ENCODE data around the gene CAPN7. TPM values are rescaled to one million over a fixed set of nuclear protein-coding genes. Genes with fewer than 3 reads are reported as not detected.
A peak's percentile ranks its signal among the peaks of the same experiment; 100 is the strongest.

CAPN7 gene
- total RNA-seq, 1 donor from 2014 or later = 57.7 TPM

- peaks cover 2% of the 10 kb centered on the region for H3K9me3 Mint-ChIP-seq
- no peak for DNase-seq (ENCODE audit: low spot score)
- no peak overlapping the region for H3K27ac Mint-ChIP-seq
Observed at GRCh38 chr3:15272426-15273196, 66.6 kb downstream of the CAPN7 start.

DNA sequence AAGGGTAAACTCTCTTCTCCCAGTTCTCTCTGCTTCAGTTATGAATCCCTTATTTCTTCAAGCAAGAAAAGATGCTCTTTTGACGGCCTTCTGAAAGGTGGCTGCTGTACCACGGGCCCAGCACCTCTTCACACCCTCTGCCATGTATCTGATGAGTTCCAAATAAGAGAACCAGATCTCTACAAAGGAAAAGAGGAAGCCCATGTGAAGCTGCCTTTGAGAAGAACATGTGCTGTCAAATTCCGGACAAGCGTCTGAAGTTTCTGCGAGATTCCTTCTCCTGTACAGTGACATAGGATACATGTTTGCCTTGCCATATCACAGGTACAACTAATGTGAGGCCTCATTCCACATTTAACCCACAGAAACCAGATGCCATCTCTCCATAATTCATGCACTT is 67.2 kb downstream of the CAPN7 start:
- H3K27ac ChIP-seq = no peak overlapping the region
- H3K4me1 ChIP-seq = peaks cover 12% of the 10 kb centered on the region
- Mint-ChIP-seq H3K4me3 (peak overlapping the region; percentile 41), H3K4me1 (peaks cover 15% of the 10 kb centered on the region), H3K9me3 (peaks cover 2% of the 10 kb centered on the region), H3K36me3 (no peaks in the 10 kb centered on the region), H3K27me3 (ENCODE audit: insufficient read depth, low read depth) (peaks cover 4% of the 10 kb centered on the region), H3K27ac (no peak overlapping the region)
- H4K20me1 ChIP-seq (ENCODE audit: low read depth) = peaks cover 5% of the 10 kb centered on the region
- no peak overlapping the region for H3K4me2 ChIP-seq
- DNase-seq (ENCODE audit: low spot score) = no peak
- H3K27me3 ChIP-seq = no peaks in the 10 kb centered on the region
- H2AFZ ChIP-seq (replicated peaks) = no peak overlapping the region
- H3K36me3 ChIP-seq = no peaks in the 10 kb centered on the region
- H3K4me3 ChIP-seq = no peak overlapping the region
- no peaks in the 10 kb centered on the region for H3F3A ChIP-seq (ENCODE audit: low read depth)
- no peak overlapping the region for H3K9ac ChIP-seq
- H3K79me2 ChIP-seq (ENCODE audit: low read depth) = no peaks in the 10 kb centered on the region
- no peak for TF ChIP-seq CTCF (IDR thresholded peaks at IDR 0.05)
- TF ChIP-seq EZH2phosphoT487 (IDR thresholded peaks at IDR 0.05) = no peak
- TF ChIP-seq EZH2 (IDR thresholded peaks at IDR 0.05) = no peak
- H3K9me3 ChIP-seq (ENCODE audit: low read depth) = no peaks in the 10 kb centered on the region

More at GRCh38 chr3:15272426-15273196, 66.6 kb downstream of the CAPN7 start:
- H3K4me1 ChIP-seq = peaks cover 6% of the 10 kb centered on the region
- Mint-ChIP-seq H3K27me3 (ENCODE audit: insufficient read depth, low read depth) (peaks cover 4% of the 10 kb centered on the region), H3K4me3 (no peak overlapping the region), H3K36me3 (no peaks in the 10 kb centered on the region), H3K4me1 (peaks cover 9% of the 10 kb centered on the region)
- H4K20me1 ChIP-seq (ENCODE audit: low read depth) = no peaks in the 10 kb centered on the region
- H3K9ac ChIP-seq = no peak overlapping the region
- H3K27me3 ChIP-seq = no peaks in the 10 kb centered on the region
- TF ChIP-seq CTCF (IDR thresholded peaks at IDR 0.05) = peak; percentile 19
- TF ChIP-seq EZH2 (IDR thresholded peaks at IDR 0.05) = no peak
- H3K27ac ChIP-seq = no peak overlapping the region
- H3K36me3 ChIP-seq = no peaks in the 10 kb centered on the region
- H3K4me2 ChIP-seq = no peak overlapping the region
- no peak overlapping the region for H2AFZ ChIP-seq (replicated peaks)
- no peak overlapping the region for H3K4me3 ChIP-seq
- H3K9me3 ChIP-seq (ENCODE audit: low read depth) = no peaks in the 10 kb centered on the region
- H3F3A ChIP-seq (ENCODE audit: low read depth) = no peaks in the 10 kb centered on the region
- H3K79me2 ChIP-seq (ENCODE audit: low read depth) = no peaks in the 10 kb centered on the region

DNA sequence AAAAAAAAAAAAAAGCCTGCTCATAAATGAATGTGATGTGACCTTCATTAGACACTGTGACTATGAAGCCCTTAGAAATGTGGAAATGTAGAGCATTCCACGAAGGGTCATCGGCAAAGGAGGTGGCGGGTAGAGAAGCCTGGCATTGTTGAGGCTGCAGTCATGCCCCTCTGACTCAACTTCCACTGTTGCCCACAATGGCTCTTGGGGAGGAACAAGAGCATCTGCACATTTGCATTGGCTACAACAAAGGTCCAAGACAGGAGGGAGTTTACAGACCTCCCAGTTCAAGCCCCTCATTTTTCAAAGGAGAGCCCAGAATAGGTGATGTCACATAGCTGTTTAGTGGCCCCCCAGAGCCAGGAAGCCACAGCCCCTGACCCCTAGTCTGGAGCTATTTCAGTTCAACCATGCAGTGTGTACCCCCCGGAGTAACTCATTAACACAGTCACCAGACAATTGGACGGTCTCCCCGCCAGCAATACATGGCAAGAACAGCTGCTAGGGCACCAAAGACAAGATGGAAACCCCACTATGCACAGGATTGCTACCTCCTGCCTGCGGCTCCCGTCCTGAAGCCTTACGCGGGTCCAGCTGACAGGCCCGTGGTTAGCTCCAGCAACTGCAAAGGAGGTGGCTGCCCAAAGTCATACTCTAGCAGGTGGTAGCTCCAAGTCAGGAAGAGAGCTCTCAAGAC is 70.1 kb downstream of the CAPN7 start:
- Mint-ChIP-seq H3K4me1 (peaks cover 35% of the 10 kb centered on the region), H3K27me3 (ENCODE audit: insufficient read depth, low read depth) (no peaks in the 10 kb centered on the region), H3K27ac (no peak overlapping the region), H3K9me3 (peaks cover 2% of the 10 kb centered on the region), H3K4me3 (no peak overlapping the region), H3K36me3 (no peaks in the 10 kb centered on the region)
- Histone ChIP-seq H3K9me3 (ENCODE audit: low read depth) (no peaks in the 10 kb centered on the region), H3K27me3 (no peaks in the 10 kb centered on the region), H4K20me1 (ENCODE audit: low read depth) (peaks cover 5% of the 10 kb centered on the region), H3K9ac (no peak overlapping the region), H3K79me2 (ENCODE audit: low read depth) (no peaks in the 10 kb centered on the region), H3F3A (ENCODE audit: low read depth) (peaks cover 8% of the 10 kb centered on the region), H3K27ac (no peak overlapping the region), H3K36me3 (no peaks in the 10 kb centered on the region), H3K4me1 (peaks cover 27% of the 10 kb centered on the region), H2AFZ (replicated peaks) (no peak overlapping the region), H3K4me2 (no peak overlapping the region), H3K4me3 (no peak overlapping the region)
- DNase-seq (ENCODE audit: low spot score) = no peak
- no peak for TF ChIP-seq EZH2 (IDR thresholded peaks at IDR 0.05)
- TF ChIP-seq EZH2phosphoT487 (IDR thresholded peaks at IDR 0.05) = no peak
- TF ChIP-seq CTCF (IDR thresholded peaks at IDR 0.05) = no peak
